Dermis lymphatic vessel endothelial cell (primary cell): ENCODE data around the gene SMIM1. TPM values are rescaled to one million over a fixed set of nuclear protein-coding genes. Genes with fewer than 3 reads are reported as not detected.

Source experiments
- total RNA-seq: library from RNA; depleted of rRNA; stranded (reverse); fragments of >200 nt; gene quantifications from 2 replicates; pipeline ENCODE4 v1.2.1, GENCODE V29; 2014

SMIM1 gene
- total RNA-seq: 0.17 and 0.43 TPM in 2 replicates

GRCh38 chr1:3772715-3773571 is at the start of gene SMIM1:
Gene SMIM1 (plus strand): TSS chr1:3772749. CDS start chr1:3775374, 2,625 bp downstream.

GRCh38 chr1:3752400-3752945 is 20.1 kb upstream of the SMIM1 start, which contains the start of gene CCDC27:
Gene CCDC27 (plus strand): TSS chr1:3752450. CDS start chr1:3752482, 32 bp downstream.

GRCh38 chr1:3796215-3797061 is 23.9 kb downstream of the SMIM1 start, which contains the start of gene LRRC47:
Gene LRRC47 (minus strand): TSS chr1:3796498. CDS start chr1:3796476, 22 bp downstream.

Other genes with a start within 250 kb of the SMIM1 start
- gene MEGF6, start 161.2 kb upstream of the SMIM1 start, total RNA-seq: 84.1 and 129 TPM in 2 replicates
- gene TPRG1L, start 147.7 kb upstream of the SMIM1 start, total RNA-seq: 32.2 and 37.9 TPM in 2 replicates
- 13.1 and 16.3 TPM in 2 replicates for gene WRAP73, start 122.6 kb upstream of the SMIM1 start, total RNA-seq
- gene TP73, start 120.2 kb upstream of the SMIM1 start, total RNA-seq: not detected in 2 replicates
- gene CCDC27, start 20.3 kb upstream of the SMIM1 start, total RNA-seq: not detected in 2 replicates
- gene LRRC47, start 23.7 kb downstream of the SMIM1 start, total RNA-seq: 22.8 and 28.8 TPM in 2 replicates
- 12.7 and 13.6 TPM in 2 replicates for gene CEP104, start 84.5 kb downstream of the SMIM1 start, total RNA-seq
- gene DFFB, start 84.7 kb downstream of the SMIM1 start, total RNA-seq: 8.6 and 9.3 TPM in 2 replicates
- gene C1orf174, start 127.5 kb downstream of the SMIM1 start, total RNA-seq: 19.2 and 21.7 TPM in 2 replicates